Stimulated activated CD4-positive, alpha-beta T cell treated with anti-CD3 and anti-CD28 coated beads, TNF-alpha, amount 100 ng/mL, for 48 hours (primary cell): Measurements from ENCODE around the gene SHPK.

Experiments
- DNase-seq, 3 donors: peaks; one replicate each; pipeline ENCODE4 v3.0.0-alpha.2; 2020; ENCODE audit warnings: low read depth in 3 of 3

Gene SHPK

GRCh38 chr17:3626831-3627768 lies 8.9 kb downstream of the SHPK start:
- no peak for DNase-seq

GRCh38 chr17:3622977-3623594 lies 13.0 kb downstream of the SHPK start:
- no peak for DNase-seq

GRCh38 chr17:3621146-3621720 lies 14.8 kb downstream of the SHPK start:
- DNase-seq, result no peak

- DNase-seq, result no peak
Observed at GRCh38 chr17:3615160-3615870, 20.7 kb downstream of the SHPK start.

DNA sequence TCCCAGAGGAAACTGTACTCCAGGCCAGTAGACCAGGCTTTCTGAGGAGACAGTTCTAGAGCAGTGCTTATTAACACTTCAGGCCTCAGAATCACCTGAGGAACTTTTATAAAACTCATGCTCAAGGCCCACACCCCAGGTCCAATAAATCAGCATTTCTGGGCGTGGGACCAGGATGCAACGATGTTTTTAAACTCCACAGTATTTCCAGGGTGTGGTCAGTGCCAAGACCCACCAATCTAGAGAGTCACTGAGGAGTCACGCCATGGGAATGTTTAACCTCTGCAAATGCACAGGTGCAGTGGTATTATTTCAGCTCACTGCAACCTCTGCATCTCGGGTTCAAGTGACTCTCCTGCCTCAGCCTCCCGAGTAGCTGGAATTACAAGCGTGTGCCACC lies 22.9 kb downstream of the SHPK start:
- no peak for DNase-seq

DNA sequence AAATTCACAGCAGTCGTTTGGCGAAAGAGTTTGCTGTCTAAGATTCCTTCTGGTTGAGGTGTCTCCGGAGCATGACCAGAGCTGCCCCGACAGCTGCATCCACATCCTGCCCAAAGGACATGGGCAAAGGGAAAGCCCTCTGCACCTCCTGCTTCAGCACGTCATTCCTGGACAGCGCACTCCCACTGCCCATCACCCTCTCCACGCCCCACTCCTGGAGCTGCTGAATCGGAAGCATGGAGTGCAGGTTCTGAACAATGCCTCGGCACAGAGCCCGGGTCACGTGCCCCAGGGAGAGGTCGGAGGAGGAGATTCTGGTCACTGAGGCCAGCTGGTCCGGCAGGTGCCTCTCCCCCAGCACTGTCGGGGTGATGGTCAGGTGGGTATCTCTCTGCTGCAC lies 25.5 kb downstream of the SHPK start:
- DNase-seq, result no peak

GRCh38 chr17:3609689-3610088 lies 26.4 kb downstream of the SHPK start:
- DNase-seq, result no peak

DNA sequence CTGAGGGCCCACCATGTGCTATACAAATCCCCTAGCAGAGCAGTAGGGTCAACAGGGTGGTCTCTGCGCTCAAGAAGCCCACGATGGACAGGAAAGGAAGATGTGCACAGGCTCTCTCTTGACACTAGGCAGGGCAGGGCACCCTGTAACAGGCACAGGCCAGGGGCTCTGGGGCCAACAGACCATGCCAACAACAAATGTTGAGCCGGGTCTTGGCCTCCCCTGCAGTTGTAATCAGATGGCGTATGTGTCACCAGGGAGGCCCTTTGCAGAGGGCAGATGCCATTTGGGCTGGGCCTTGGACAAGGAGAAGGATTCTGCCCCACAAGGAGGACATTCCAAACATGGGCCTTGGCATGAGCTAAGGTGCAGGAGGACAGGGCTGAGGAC lies 32.2 kb downstream of the SHPK start:
- no peak for DNase-seq

- no peak for DNase-seq
Observed at GRCh38 chr17:3603119-3603869, 32.8 kb downstream of the SHPK start.

DNA sequence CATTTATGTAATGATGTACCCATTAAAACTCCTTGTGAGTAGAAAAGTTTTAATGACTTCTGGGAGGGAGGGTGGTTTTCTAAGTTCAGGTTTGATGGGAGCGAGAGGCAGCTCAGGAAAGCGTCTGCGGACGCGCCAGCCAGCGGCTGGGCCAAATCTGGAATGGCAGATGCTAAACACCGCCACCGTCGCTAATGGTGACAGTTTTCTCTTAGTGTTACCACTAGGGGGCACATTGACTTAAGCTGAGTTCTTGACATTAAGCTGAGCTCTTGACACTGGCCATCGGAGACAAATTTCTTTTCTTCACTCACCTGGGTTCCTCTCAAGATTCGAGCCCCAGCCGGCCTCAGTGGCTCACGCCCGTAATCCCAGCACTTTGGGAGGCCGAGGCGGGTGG lies 33.6 kb downstream of the SHPK start:
- DNase-seq, result peak in 2 of 3 donors; percentile 8 to 18

DNA sequence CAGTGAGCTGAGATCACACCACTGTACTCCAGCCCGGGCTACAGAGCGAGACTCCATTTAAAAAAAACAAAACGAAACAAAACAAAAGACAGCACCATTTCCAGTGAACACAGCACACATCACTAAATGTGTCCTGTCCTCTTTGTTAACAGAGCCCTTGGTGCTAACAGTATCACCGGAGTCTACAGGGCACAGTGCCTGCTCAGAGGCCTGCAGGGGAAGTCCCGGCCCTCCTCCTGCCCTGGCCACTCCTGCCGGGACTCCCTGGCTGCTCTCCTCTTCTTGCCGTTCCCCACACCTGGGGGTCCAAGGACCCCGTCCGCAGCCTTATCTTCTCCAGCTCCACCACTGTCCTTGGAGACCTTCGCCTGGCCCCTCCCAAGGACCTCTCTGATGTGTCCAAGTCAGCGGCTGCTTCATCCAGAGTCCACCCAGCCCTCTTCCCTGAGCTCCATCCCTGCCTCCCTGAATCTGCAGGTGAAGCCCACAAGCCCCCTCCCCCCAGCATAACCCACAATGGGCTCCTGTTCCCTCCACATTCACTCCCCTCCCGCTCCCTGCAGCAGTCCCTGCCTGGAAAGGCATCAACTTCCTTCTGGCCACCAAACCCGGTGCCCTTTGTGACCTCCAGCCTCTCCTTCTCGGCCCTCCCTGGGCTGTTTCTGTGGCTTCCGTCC lies 35.4 kb downstream of the SHPK start:
- DNase-seq, result no peak

GRCh38 chr17:3598078-3598477 lies 38.0 kb downstream of the SHPK start:
- DNase-seq, result no peak

- no peak for DNase-seq
Observed at GRCh38 chr17:3596804-3597464, 39.1 kb downstream of the SHPK start.

GRCh38 chr17:3594976-3595375 lies 41.1 kb downstream of the SHPK start:
- no peak for DNase-seq

- no peak for DNase-seq
Observed at GRCh38 chr17:3594051-3594800, 41.8 kb downstream of the SHPK start.

GRCh38 chr17:3593384-3593783 lies 42.7 kb downstream of the SHPK start:
- no peak for DNase-seq

- DNase-seq, result no peak
Observed at GRCh38 chr17:3592216-3592860, 43.7 kb downstream of the SHPK start.

DNA sequence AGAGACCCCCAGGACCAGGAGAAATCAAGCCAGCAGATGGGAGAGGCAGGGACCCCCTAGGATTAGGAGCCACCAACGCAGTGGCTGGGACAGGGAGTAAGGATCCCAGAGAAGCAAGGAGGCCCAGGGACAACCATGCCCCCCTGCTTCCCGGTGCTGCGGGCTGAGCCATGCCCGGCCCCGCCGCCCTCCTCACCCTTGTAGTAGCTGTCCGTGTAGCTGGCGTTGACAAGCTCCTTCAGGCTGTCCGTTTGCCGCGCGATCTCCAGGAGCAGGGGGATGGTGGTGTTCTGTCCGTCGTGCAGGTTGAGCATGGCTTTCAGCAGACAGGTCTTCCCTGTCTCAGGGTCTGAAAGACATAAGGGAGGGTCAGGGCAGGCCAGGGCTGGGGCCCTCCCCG lies 45.3 kb downstream of the SHPK start:
- no peak for DNase-seq

DNA sequence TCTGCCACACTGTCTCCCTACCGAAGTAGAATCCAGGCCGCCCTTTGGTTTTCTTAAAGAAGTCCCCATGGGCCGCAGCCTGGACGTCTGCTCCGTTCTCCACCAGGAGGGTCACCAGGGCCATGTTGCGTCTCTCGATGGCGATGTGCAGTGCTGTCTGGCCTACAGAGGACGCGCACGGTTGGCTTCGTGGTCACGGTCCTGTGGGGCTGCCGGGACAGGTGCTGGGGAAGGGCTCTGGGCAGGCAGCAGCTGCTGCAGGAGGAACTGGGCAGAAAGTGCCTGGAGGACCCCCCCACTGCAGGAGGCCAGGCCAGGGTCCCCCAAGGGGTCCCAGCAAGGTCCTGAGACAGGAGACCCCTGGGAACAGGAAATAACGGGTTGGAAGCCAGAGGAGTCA lies 45.8 kb downstream of the SHPK start:
- DNase-seq, result no peak
